Measurements from ENCODE around the gene FCHO2. TPM values are rescaled to one million over a fixed set of nuclear protein-coding genes. Genes with fewer than 3 reads are reported as not detected.

FCHO2 gene
- total and polyA plus RNA-seq, 9 donors: 12.1 to 34.4 (median 26.0) TPM

DNA sequence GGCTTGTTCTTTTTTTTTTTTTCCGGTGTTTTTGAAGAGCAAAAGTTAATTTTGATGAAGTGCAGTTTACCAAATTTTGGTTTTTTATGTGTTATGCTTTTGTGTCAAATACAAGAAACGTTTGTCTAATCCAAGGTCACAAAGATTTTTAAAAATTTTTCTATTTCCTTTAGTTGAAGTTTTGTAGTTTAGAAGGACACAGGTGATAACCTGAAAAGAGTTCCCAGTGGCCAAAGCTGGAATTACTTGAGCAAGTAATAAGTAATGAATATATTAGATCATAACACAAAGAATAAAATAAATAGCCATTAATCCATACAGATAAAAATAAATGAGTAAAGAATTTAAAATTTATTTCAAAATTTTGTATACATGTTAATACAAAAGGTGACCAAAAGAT, 71.5 kb downstream of the FCHO2 start:
- no peak overlapping the region for H3K4me3 ChIP-seq
- DNase-seq: no peak
- no peak overlapping the region for H3K27ac ChIP-seq
- TF ChIP-seq, protein P1, sequence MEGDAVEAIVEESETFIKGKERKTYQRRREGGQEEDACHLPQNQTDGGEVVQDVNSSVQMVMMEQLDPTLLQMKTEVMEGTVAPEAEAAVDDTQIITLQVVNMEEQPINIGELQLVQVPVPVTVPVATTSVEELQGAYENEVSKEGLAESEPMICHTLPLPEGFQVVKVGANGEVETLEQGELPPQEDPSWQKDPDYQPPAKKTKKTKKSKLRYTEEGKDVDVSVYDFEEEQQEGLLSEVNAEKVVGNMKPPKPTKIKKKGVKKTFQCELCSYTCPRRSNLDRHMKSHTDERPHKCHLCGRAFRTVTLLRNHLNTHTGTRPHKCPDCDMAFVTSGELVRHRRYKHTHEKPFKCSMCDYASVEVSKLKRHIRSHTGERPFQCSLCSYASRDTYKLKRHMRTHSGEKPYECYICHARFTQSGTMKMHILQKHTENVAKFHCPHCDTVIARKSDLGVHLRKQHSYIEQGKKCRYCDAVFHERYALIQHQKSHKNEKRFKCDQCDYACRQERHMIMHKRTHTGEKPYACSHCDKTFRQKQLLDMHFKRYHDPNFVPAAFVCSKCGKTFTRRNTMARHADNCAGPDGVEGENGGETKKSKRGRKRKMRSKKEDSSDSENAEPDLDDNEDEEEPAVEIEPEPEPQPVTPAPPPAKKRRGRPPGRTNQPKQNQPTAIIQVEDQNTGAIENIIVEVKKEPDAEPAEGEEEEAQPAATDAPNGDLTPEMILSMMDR (IDR thresholded peaks at IDR 0.05): no peak
- TF ChIP-seq EP300 (IDR thresholded peaks at IDR 0.05): no peak
- TF ChIP-seq POLR2A (IDR thresholded peaks at IDR 0.05): no peak
- no peaks in the 10 kb centered on the region for H3K27me3 ChIP-seq
- no peaks in the 10 kb centered on the region for H3K4me1 ChIP-seq (ENCODE audit: insufficient read depth)
- H3K9me3 ChIP-seq: no peaks in the 10 kb centered on the region
- no peaks in the 10 kb centered on the region for H3K36me3 ChIP-seq
- 56 to 57% (median 56%) methylated on average over 2 of the region's 2 CpGs for WGBS, 3 donors
- intact Hi-C loops (cut with DNase I): no loop called here

DNA sequence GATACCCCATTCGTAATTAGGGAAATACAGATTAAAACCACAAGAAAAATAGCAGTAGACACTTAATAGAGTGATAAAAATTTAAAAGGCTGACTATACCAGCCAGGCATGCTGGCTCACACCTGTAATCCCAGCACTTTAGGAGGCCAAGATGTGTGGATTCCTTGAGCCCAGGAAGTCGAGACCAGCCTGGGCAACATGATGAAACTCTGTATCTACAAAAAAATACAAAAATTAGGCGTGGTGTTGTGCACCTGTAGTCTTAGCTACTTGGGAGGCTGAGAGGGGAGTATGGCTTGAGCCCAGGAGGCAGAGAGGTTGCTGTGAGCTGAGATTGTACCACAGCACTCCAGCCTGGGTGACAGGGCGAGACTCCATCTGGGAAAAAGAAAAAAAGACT, 72.0 kb downstream of the FCHO2 start:
- no peak for TF ChIP-seq POLR2A (IDR thresholded peaks at IDR 0.05)
- intact Hi-C loops (cut with DNase I): no loop called here

DNA sequence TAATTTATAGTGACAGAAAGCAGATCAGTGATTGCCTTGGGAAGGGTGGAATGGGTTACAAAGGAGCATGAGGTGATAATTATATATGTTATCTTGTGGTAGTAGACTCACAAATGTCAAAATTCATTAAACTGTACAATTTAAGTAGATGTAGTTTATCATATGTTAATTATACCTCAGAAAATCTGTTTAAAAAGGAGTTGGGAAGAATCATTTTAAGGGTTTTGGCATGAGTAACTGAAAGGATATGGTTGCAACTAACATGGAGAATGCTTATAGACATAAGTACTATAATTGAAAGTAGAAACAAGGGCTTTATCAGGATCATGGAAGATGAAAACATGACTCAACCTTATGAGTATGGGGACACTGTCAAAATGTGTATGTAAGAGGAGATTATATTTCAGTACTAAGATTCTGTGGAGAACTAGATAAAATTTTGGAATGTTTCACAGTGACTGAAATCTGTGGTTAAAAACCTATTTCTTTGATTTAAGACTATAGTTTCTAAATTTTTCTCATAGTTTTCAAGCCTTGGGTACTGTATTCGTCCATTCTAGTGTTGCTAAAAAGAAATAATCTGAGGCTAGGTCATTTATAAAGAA, 73.3 kb downstream of the FCHO2 start:
- no peak for DNase-seq
- Histone ChIP-seq H3K27me3 (no peaks in the 10 kb centered on the region), H3K36me3 (no peaks in the 10 kb centered on the region), H3K4me1 (ENCODE audit: insufficient read depth) (no peaks in the 10 kb centered on the region), H3K4me3 (no peak overlapping the region), H3K27ac (no peak overlapping the region), H3K9me3 (no peaks in the 10 kb centered on the region)
- WGBS, 3 donors: 71 to 93% (median 85%) methylated on average over 1 of the region's 1 CpG
- TF ChIP-seq EP300 (IDR thresholded peaks at IDR 0.05) (no peak), POLR2A (IDR thresholded peaks at IDR 0.05) (no peak)
- TF ChIP-seq, protein P1 (IDR thresholded peaks at IDR 0.05): no peak
- intact Hi-C loops (cut with DNase I): no loop called here

More for the DNA sequence above, 72.0 kb downstream of the FCHO2 start:
- H3K9me3 ChIP-seq: no peaks in the 10 kb centered on the region
- H3K27ac ChIP-seq: no peak overlapping the region
- no peak for DNase-seq
- H3K4me3 ChIP-seq: no peak overlapping the region
- no peaks in the 10 kb centered on the region for H3K27me3 ChIP-seq
- WGBS, 3 donors: 93 to 95% (median 95%) methylated on average over 4 of the region's 4 CpGs
- H3K4me1 ChIP-seq (ENCODE audit: insufficient read depth): no peaks in the 10 kb centered on the region
- H3K36me3 ChIP-seq: no peaks in the 10 kb centered on the region

DNA sequence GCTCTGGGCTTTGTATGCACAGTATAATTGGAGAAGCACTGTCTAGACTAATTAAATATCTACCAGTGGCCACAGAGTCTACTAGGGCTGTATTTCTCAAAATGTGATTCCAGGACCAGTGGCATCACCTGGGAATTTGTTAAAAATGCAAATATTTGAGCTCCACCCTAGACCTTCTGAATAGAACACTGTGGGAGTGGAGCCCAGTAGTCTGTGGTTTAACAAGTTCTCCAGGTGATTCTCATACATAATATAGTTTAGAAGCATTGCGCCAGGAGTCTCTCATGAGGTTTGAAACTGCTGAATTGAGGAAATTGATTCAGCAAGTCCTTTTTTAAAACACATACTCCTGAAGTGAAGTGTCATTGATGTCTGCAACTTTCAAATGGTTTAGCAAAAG, 74.7 kb downstream of the FCHO2 start:
- DNase-seq: no peak
- WGBS, 3 donors: 97 to 100% (median 99%) methylated on average over 1 of the region's 1 CpG
- Histone ChIP-seq H3K27me3 (no peaks in the 10 kb centered on the region), H3K36me3 (no peaks in the 10 kb centered on the region), H3K27ac (no peak overlapping the region), H3K4me1 (ENCODE audit: insufficient read depth) (no peaks in the 10 kb centered on the region), H3K9me3 (no peaks in the 10 kb centered on the region), H3K4me3 (no peak overlapping the region)
- TF ChIP-seq, protein P1 (IDR thresholded peaks at IDR 0.05): no peak
- TF ChIP-seq EP300 (IDR thresholded peaks at IDR 0.05) (no peak), POLR2A (IDR thresholded peaks at IDR 0.05) (no peak)
- intact Hi-C loops (cut with DNase I): no loop called here

DNA sequence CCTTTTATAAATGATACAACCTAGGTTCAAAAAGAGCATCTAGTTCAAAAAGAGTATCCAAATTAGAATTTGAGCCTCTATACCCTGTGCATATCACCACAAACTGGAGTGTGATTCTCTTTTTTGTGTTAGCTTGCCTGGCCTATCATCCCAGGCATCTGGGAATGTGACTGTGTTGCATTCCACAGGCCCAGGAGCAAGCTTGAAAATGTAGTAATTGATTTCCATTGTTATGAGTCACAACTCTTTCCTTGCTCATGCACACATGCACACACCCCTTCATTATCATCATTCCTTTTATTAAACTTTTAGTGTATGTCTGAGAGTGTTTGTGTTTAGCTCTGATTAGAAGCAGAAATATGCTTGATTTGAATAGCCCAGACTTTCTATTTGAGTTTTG, 75.2 kb downstream of the FCHO2 start:
- Histone ChIP-seq H3K9me3 (no peaks in the 10 kb centered on the region), H3K4me3 (no peak overlapping the region), H3K4me1 (ENCODE audit: insufficient read depth) (no peaks in the 10 kb centered on the region), H3K27ac (no peak overlapping the region), H3K36me3 (no peaks in the 10 kb centered on the region), H3K27me3 (no peaks in the 10 kb centered on the region)
- intact Hi-C loops (cut with DNase I): no loop called here
- no peak for DNase-seq
- TF ChIP-seq, protein P1 (IDR thresholded peaks at IDR 0.05): no peak
- TF ChIP-seq POLR2A (IDR thresholded peaks at IDR 0.05) (no peak), EP300 (IDR thresholded peaks at IDR 0.05) (no peak)
